PC-3 (cell line): Measurements from ENCODE around the gene GTPBP6. TPM values are rescaled to one million over a fixed set of nuclear protein-coding genes. Genes with fewer than 3 reads are reported as not detected.

Source experiments
- ATAC-seq: fragments of 200-7000 bp; cut with Tn5 transposase; 2 replicates; pipeline ENCODE4 v1.9.1; 2020; ENCODE audit warnings: mild to moderate bottlenecking, moderate library complexity
- BruUV-seq: library from RNA; stranded (reverse); fragments of 400-500 nt; replicated peaks from 2 replicates; lab custom pipeline; 2021; lab: Mats Ljungman, UMichigan
- CTCF ChIA-PET: fragments of 300-600 bp; sonication (Branson Sonifier 250); formaldehyde crosslinking; loops from one replicate; lab custom pipeline; 2022; ENCODE audit warnings: antibody characterized with exemption; lab: Charles Lee
- POLR2A ChIA-PET: fragments of 300-600 bp; sonication (Branson Sonifier 250); formaldehyde crosslinking; loops from one replicate; lab custom pipeline; 2022; ENCODE audit warnings: antibody characterized with exemption; ENCODE audit not compliant: unreplicated experiment; lab: Charles Lee
- DNase-seq: peaks from one replicate; pipeline ENCODE4 v3.0.0-alpha.2; 2015
- H2AFZ ChIP-seq: fragments of 300-600 bp; sonication (generic); 2 replicates; pipeline ENCODE4 v1.6.0; 2016; ENCODE audit warnings: antibody characterized with exemption, low read length
- H3F3A ChIP-seq: fragments of 300-600 bp; sonication (generic); one replicate; pipeline ENCODE4 v1.6.0; 2017; ENCODE audit warnings: antibody characterized with exemption, low read length, control low read depth, mild to moderate bottlenecking; ENCODE audit not compliant: unreplicated experiment
- H3K27ac ChIP-seq: fragments of 300-600 bp; sonication (generic); 2 replicates; pipeline ENCODE4 v1.5.1; 2016; ENCODE audit warnings: mild to moderate bottlenecking, low read length
- H3K27me3 ChIP-seq: fragments of 300-600 bp; sonication (generic); 2 replicates; pipeline ENCODE4 v1.6.1; 2016; ENCODE audit warnings: low read length, mixed read lengths
- H3K36me3 ChIP-seq: fragments of 300-600 bp; sonication (generic); 2 replicates; pipeline ENCODE4 v1.6.1; 2016; ENCODE audit warnings: low read depth, mixed run types, low read length, mixed read lengths
- H3K4me1 ChIP-seq: fragments of 300-600 bp; sonication (generic); 2 replicates; pipeline ENCODE4 v1.5.1; 2016; ENCODE audit warnings: low read length; ENCODE audit not compliant: insufficient read depth
- H3K4me2 ChIP-seq: fragments of 300-600 bp; sonication (generic); 2 replicates; pipeline ENCODE4 v1.6.0; 2016; ENCODE audit warnings: low read length
- H3K4me3 ChIP-seq: fragments of 300-600 bp; sonication (generic); 2 replicates; pipeline ENCODE4 v1.5.1; 2016; ENCODE audit warnings: mild to moderate bottlenecking, low read length, mixed read lengths
- H3K79me2 ChIP-seq: fragments of 300-600 bp; sonication (generic); 2 replicates; pipeline ENCODE4 v1.6.1; 2017; ENCODE audit warnings: low read length, mixed read lengths
- H3K9ac ChIP-seq: fragments of 300-600 bp; sonication (generic); 2 replicates; pipeline ENCODE4 v1.6.0; 2016; ENCODE audit warnings: mild to moderate bottlenecking, low read length
- H3K9me2 ChIP-seq: fragments of 300-600 bp; sonication (generic); replicated peaks from 2 replicates; pipeline ENCODE4 v1.6.1; 2016; ENCODE audit warnings: mixed run types, low read length, mixed read lengths
- H3K9me3 ChIP-seq: fragments of 300-600 bp; sonication (generic); 2 replicates; pipeline ENCODE4 v1.6.1; 2016; ENCODE audit warnings: low read length, mixed read lengths
- H4K20me1 ChIP-seq: fragments of 300-600 bp; sonication (generic); 2 replicates; pipeline ENCODE4 v1.6.1; 2016; ENCODE audit warnings: low read length, mixed read lengths
- CTCF ChIP-seq: fragments of 300-600 bp; sonication (generic); conservative IDR thresholded peaks from 2 replicates; pipeline ENCODE4 v1.5.1; 2017; ENCODE audit warnings: antibody characterized with exemption, low read depth, mild to moderate bottlenecking, low read length
- EZH2 ChIP-seq: fragments of 300-600 bp; sonication (generic); IDR thresholded peaks from one replicate; pipeline ENCODE4 v1.6.1; 2017; ENCODE audit warnings: antibody characterized with exemption, mild to moderate bottlenecking, low read length; ENCODE audit not compliant: unreplicated experiment
- EZH2phosphoT487 ChIP-seq: fragments of 300-600 bp; sonication (generic); IDR thresholded peaks from 2 replicates; pipeline ENCODE4 v1.6.1; 2018; ENCODE audit warnings: mild to moderate bottlenecking, antibody characterized with exemption, low read length, borderline replicate concordance
- intact Hi-C: fragments of 100-400 bp; cut with micrococcal nuclease; formaldehyde crosslinking; loops from 2 replicates; pipeline ENCODE4 v1.9.0; 2023
- total RNA-seq: library from RNA; depleted of rRNA; stranded (reverse); fragments of >200 nt; gene quantifications from 2 replicates; pipeline ENCODE4 v1.2.3, GENCODE V29; 2014

The GTPBP6 gene
- total RNA-seq, 1 experiment from 2014 or later = 38.8 TPM

GRCh38 chrX:320126-320783, 1.7 kb upstream of the GTPBP6 start:
- Histone ChIP-seq H3K4me3 (peak overlapping the region; percentile 79), H2AFZ (peak overlapping the region; percentile 69), H3K9me3 (no peaks in the 10 kb centered on the region), H3K79me2 (no peaks in the 10 kb centered on the region), H3K4me1 (0 out of 2 replicates have a peak, but pooled peaks cover 4% of the 10 kb centered on the region), H3K4me2 (peak overlapping the region; percentile 90), H4K20me1 (no peaks in the 10 kb centered on the region), H3F3A (no peaks in the 10 kb centered on the region), H3K27ac (no peak overlapping the region), H3K9ac (peak overlapping the region; percentile 80), H3K9me2 (no peaks in the 10 kb centered on the region), H3K27me3 (no peaks in the 10 kb centered on the region), H3K36me3 (no peaks in the 10 kb centered on the region)
- intact Hi-C loops = no loop called here
- BruUV-seq = no TSS peak
- CTCF ChIA-PET = no interaction called here
- DNase-seq (peak; percentile 19), ATAC-seq (no peak)
- TF ChIP-seq CTCF (no peak), EZH2 (no peak), EZH2phosphoT487 (no peak)
- POLR2A ChIA-PET = no interaction called here

- Histone ChIP-seq H3K4me2 (peak overlapping the region; percentile 90), H3K9me2 (no peaks in the 10 kb centered on the region), H3K27ac (no peak overlapping the region), H3K9ac (peak overlapping the region; percentile 80), H3K9me3 (no peaks in the 10 kb centered on the region), H3K79me2 (no peaks in the 10 kb centered on the region), H3F3A (no peaks in the 10 kb centered on the region), H3K4me1 (0 out of 2 replicates have a peak, but pooled peaks cover 4% of the 10 kb centered on the region), H2AFZ (peak overlapping the region; percentile 57; the same call in 1 of the 2 replicates), H3K27me3 (no peaks in the 10 kb centered on the region), H3K4me3 (peak overlapping the region; percentile 79), H3K36me3 (no peaks in the 10 kb centered on the region), H4K20me1 (no peaks in the 10 kb centered on the region)
- no peak for ATAC-seq
- no peak for DNase-seq
- intact Hi-C loops = loop anchor here (5.0 kb wide), 1 partner anchor 37 kb away; the partner anchor contains the start of gene PLCXD1
- POLR2A ChIA-PET = no interaction called here
- no TSS peak for BruUV-seq
- CTCF ChIA-PET = no interaction called here
- no peak for TF ChIP-seq EZH2phosphoT487
- TF ChIP-seq CTCF = no peak
- no peak for TF ChIP-seq EZH2
Measured at GRCh38 chrX:319579-320125, 1.1 kb upstream of the GTPBP6 start.
